ENCODE measurements around the gene IGLL1.

- TF ChIP-seq CTCF (IDR thresholded peaks at IDR 0.05) (no peak), EZH2 (IDR thresholded peaks at IDR 0.05; ENCODE audit: borderline replicate concordance, insufficient read depth, low read depth, low read length, poor library complexity, severe bottlenecking) (no peak)
These were observed 35.2 kb downstream of the IGLL1 start for GRCh38 chr22:23544852-23545251.

Measured in B cell (primary cell).